Endothelial cell (in vitro differentiated cells): Measurements from ENCODE around the gene REN. TPM values are rescaled to one million over a fixed set of nuclear protein-coding genes. Genes with fewer than 3 reads are reported as not detected.

Experiments
- DNase-seq: peaks from one replicate; pipeline ENCODE4 v3.0.0; 2021; ENCODE audit warnings: low spot score
- H3K27ac Mint-ChIP-seq: one replicate; pipeline ENCODE4 v1.8.0; 2021; ENCODE audit warnings: mixed read lengths, inconsistent platforms; ENCODE audit not compliant: unreplicated experiment
- H3K27me3 Mint-ChIP-seq: one replicate; pipeline ENCODE4 v1.8.0; 2021; ENCODE audit warnings: mild to moderate bottlenecking, moderate library complexity, mixed read lengths, inconsistent platforms; ENCODE audit not compliant: unreplicated experiment
- H3K36me3 Mint-ChIP-seq: one replicate; pipeline ENCODE4 v1.8.0; 2021; ENCODE audit warnings: mild to moderate bottlenecking, low read depth, mixed read lengths, inconsistent platforms; ENCODE audit not compliant: unreplicated experiment
- H3K4me1 Mint-ChIP-seq: one replicate; pipeline ENCODE4 v1.8.0; 2021; ENCODE audit warnings: mild to moderate bottlenecking, mixed read lengths, inconsistent platforms; ENCODE audit not compliant: unreplicated experiment
- H3K4me3 Mint-ChIP-seq: one replicate; pipeline ENCODE4 v1.8.0; 2021; ENCODE audit warnings: mild to moderate bottlenecking, mixed read lengths, inconsistent platforms; ENCODE audit not compliant: unreplicated experiment
- H3K9me3 Mint-ChIP-seq: one replicate; pipeline ENCODE4 v1.8.0; 2021; ENCODE audit warnings: mixed read lengths, inconsistent platforms; ENCODE audit not compliant: unreplicated experiment
- total RNA-seq: library from RNA; stranded (reverse); fragmentation: NEBNext Ultra II Directional; extraction: Animal tissue kit (Norgen Biotek cat#: 25700); gene quantifications from one replicate; pipeline ENCODE4 v1.2.1, GENCODE V29; 2021; ENCODE audit not compliant: unreplicated experiment
- TF ChIP-seq, protein P1 (sequence below): fragments of 200-600 bp; sonication (generic); IDR thresholded peaks from one replicate; pipeline ENCODE4 v1.5.0; 2021; ENCODE audit warnings: antibody characterized with exemption; ENCODE audit not compliant: unreplicated experiment

The REN gene
- total RNA-seq, 1 donor from 2014 or later, result not detected

DNA sequence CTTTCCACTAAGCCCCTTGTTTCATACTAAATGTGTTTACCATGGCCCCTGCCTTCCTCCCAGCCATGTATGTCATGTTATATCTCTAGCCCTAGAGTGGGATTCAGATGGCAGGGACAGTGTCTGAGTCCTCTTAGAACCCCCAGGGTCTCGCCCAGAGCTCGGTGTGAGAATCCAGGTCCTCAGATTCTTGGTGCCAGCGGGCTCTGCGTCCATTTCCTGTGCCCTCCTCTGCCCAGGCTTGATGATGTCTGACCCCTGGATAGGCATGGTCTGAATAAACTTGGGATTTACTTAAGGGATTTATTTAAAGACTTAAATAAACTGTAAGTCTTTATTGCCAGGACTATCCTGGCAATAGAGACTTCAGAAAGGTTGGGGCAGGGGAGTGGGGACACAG, 36.3 kb upstream of the REN start:
- Mint-ChIP-seq H3K4me3 (no peak overlapping the region), H3K36me3 (no peaks in the 10 kb centered on the region), H3K9me3 (no peaks in the 10 kb centered on the region), H3K4me1 (peaks cover 13% of the 10 kb centered on the region), H3K27me3 (peaks cover 15% of the 10 kb centered on the region), H3K27ac (no peak overlapping the region)
- TF ChIP-seq, protein P1, sequence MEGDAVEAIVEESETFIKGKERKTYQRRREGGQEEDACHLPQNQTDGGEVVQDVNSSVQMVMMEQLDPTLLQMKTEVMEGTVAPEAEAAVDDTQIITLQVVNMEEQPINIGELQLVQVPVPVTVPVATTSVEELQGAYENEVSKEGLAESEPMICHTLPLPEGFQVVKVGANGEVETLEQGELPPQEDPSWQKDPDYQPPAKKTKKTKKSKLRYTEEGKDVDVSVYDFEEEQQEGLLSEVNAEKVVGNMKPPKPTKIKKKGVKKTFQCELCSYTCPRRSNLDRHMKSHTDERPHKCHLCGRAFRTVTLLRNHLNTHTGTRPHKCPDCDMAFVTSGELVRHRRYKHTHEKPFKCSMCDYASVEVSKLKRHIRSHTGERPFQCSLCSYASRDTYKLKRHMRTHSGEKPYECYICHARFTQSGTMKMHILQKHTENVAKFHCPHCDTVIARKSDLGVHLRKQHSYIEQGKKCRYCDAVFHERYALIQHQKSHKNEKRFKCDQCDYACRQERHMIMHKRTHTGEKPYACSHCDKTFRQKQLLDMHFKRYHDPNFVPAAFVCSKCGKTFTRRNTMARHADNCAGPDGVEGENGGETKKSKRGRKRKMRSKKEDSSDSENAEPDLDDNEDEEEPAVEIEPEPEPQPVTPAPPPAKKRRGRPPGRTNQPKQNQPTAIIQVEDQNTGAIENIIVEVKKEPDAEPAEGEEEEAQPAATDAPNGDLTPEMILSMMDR, result no peak
- DNase-seq, result no peak

DNA sequence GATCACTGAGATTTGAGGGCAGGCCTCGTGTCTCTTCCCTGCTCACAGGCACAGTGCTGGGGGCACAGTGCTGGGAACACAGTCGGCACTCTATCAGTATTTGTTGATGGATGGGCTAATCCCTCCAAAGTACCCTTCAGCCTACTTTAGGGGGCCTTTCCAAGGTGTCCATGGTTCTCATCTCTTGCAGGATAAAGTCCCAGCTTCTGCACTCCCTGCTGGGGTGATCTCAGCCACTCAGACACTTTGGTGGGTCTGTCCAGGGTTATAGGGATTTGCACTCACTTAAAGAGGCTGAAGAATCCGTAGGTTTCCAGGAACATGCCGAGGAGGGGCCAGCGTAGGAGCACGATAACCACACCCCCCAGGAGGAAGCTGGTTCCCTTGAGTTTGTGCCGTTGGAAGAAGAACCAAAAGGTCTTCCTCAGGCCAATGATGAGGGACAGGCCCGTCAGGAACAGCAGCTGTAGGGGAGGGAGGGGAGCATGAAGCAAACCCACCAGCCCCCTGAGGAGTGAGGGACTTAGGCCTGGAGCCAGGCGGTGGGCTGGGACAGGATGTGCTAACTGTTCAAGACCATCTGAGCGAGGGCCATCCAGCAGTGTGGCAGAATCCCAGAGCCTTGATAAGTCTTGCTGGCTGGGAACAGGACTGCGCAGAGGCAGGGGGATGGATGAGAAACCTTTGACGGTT, 35.4 kb upstream of the REN start:
- DNase-seq, result no peak
- TF ChIP-seq, protein P1, result no peak
- no peak overlapping the region for H3K4me3 Mint-ChIP-seq
- peaks cover 15% of the 10 kb centered on the region for H3K27me3 Mint-ChIP-seq
- no peaks in the 10 kb centered on the region for H3K9me3 Mint-ChIP-seq
- peaks cover 16% of the 10 kb centered on the region for H3K4me1 Mint-ChIP-seq
- H3K27ac Mint-ChIP-seq, result no peak overlapping the region
- no peaks in the 10 kb centered on the region for H3K36me3 Mint-ChIP-seq

DNA sequence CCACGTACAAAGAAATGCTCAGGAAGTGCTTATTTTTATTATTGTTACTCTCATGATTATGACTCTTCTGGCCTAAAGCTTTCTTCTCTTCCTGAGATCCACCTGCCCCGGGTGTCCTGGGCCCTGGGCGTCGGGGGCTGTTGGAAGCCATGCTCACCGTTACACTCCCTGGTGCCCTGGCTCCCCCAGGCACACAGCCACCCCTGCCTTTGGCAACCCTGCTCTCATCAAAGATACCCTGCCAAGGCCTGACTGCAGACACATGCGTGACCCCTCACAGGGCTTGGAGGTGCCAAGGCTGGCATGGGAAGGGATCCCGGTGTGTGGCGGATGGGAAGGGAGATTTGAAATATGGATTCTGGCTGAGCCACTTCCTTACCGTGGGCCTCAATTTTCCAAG, 33.4 kb upstream of the REN start:
- peaks cover 16% of the 10 kb centered on the region for H3K4me1 Mint-ChIP-seq
- no peak overlapping the region for H3K4me3 Mint-ChIP-seq

DNA sequence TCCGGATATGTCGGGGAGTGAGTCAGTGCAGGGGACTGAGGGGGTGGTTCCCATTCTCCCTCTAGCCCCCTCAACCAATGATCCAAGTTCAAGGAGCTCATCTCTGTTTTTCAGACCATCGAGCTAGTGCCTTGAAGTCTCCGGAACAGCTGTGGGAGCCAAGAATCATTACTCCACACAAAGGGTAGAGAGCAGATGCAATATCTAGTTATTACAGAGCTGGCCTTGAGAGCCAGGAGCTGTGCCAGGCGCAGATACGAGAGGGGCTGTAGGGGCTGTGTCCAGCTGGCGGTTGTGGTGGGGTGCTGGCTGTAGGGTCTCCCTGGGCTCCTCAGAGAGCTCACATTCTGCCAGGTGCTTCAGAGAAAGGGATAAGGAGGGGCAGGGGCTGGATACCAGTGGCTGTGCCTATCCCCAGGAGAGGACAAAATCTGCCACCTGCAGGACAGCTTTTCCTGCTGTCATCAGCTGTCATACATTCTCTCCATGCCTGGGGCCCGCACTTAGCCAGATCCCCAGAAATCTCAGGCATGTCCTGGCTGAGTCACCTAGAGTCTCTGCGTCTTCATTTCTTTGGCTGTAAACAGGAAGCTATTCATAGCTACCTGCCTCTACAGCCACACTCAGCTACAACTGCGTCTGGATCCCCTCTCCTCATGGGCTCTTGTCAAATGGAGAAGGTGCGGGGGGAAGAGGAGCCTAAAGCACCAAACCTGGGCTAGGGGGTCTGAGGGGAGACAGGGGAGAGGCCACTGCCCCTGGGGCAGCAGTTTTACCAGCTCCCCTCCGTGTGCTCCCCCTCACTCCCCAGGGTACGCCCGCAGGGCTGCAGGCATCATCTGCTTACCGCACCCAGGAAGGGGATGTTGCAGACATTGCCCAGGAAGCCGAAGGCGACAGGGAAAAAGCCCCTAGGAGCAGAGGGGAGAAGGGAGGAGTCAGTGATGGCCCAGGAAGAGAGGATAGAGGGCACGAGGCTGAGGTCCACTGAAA, 32.5 kb upstream of the REN start:
- H3K27ac Mint-ChIP-seq, result peak overlapping the region; percentile 61
- H3K27me3 Mint-ChIP-seq, result peaks cover 16% of the 10 kb centered on the region
- DNase-seq, result peak; percentile 21
- no peak overlapping the region for H3K4me3 Mint-ChIP-seq
- no peaks in the 10 kb centered on the region for H3K36me3 Mint-ChIP-seq
- TF ChIP-seq, protein P1, result no peak
- H3K9me3 Mint-ChIP-seq, result no peaks in the 10 kb centered on the region
- peaks cover 16% of the 10 kb centered on the region for H3K4me1 Mint-ChIP-seq

More for the DNA sequence above, 33.4 kb upstream of the REN start:
- H3K27me3 Mint-ChIP-seq, result peaks cover 16% of the 10 kb centered on the region
- TF ChIP-seq, protein P1, result no peak
- H3K9me3 Mint-ChIP-seq, result no peaks in the 10 kb centered on the region
- no peaks in the 10 kb centered on the region for H3K36me3 Mint-ChIP-seq
- no peak overlapping the region for H3K27ac Mint-ChIP-seq
- DNase-seq, result no peak
